Panc1 (cell line): ENCODE measurements around the gene PKIB.

Experiments
- POLR2AphosphoS5 ChIP-seq: IDR thresholded peaks from 2 replicates; pipeline ENCODE4 v1.6.1; 2012; ENCODE audit warnings: mild to moderate bottlenecking, low read depth, low read length, moderate library complexity
- TCF7L2 ChIP-seq: IDR thresholded peaks from 2 replicates; pipeline ENCODE4 v1.6.1; 2011; ENCODE audit warnings: mild to moderate bottlenecking, low read depth, low read length, inconsistent platforms
- TF ChIP-seq, protein P1 (sequence below), 2 experiments: IDR thresholded peaks; 2 replicates each; pipeline ENCODE4 v1.6.1; 2011 to 2012; ENCODE audit warnings: low read depth in 2 of 2, control low read depth in 1 of 2, low read length in 1 of 2, mild to moderate bottlenecking in 1 of 2, moderate library complexity in 1 of 2; ENCODE audit not compliant: insufficient read depth in 1 of 2
- TF ChIP-seq, protein P2 (sequence below): fragments of 450-650 bp; IDR thresholded peaks from 2 replicates; pipeline ENCODE4 v1.5.1; 2017; ENCODE audit warnings: mild to moderate bottlenecking

GRCh38 chr6:122747573-122747972 is 137.4 kb downstream of the PKIB start:
- TF ChIP-seq, protein P1, sequence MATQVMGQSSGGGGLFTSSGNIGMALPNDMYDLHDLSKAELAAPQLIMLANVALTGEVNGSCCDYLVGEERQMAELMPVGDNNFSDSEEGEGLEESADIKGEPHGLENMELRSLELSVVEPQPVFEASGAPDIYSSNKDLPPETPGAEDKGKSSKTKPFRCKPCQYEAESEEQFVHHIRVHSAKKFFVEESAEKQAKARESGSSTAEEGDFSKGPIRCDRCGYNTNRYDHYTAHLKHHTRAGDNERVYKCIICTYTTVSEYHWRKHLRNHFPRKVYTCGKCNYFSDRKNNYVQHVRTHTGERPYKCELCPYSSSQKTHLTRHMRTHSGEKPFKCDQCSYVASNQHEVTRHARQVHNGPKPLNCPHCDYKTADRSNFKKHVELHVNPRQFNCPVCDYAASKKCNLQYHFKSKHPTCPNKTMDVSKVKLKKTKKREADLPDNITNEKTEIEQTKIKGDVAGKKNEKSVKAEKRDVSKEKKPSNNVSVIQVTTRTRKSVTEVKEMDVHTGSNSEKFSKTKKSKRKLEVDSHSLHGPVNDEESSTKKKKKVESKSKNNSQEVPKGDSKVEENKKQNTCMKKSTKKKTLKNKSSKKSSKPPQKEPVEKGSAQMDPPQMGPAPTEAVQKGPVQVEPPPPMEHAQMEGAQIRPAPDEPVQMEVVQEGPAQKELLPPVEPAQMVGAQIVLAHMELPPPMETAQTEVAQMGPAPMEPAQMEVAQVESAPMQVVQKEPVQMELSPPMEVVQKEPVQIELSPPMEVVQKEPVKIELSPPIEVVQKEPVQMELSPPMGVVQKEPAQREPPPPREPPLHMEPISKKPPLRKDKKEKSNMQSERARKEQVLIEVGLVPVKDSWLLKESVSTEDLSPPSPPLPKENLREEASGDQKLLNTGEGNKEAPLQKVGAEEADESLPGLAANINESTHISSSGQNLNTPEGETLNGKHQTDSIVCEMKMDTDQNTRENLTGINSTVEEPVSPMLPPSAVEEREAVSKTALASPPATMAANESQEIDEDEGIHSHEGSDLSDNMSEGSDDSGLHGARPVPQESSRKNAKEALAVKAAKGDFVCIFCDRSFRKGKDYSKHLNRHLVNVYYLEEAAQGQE (IDR thresholded peaks at IDR 0.05; ENCODE audit: insufficient read depth in 1 of 2, low read depth in 2 of 2, low read length in 1 of 2): no peak
- TF ChIP-seq POLR2AphosphoS5 (no peak), TCF7L2 (no peak)
- TF ChIP-seq, protein P2, sequence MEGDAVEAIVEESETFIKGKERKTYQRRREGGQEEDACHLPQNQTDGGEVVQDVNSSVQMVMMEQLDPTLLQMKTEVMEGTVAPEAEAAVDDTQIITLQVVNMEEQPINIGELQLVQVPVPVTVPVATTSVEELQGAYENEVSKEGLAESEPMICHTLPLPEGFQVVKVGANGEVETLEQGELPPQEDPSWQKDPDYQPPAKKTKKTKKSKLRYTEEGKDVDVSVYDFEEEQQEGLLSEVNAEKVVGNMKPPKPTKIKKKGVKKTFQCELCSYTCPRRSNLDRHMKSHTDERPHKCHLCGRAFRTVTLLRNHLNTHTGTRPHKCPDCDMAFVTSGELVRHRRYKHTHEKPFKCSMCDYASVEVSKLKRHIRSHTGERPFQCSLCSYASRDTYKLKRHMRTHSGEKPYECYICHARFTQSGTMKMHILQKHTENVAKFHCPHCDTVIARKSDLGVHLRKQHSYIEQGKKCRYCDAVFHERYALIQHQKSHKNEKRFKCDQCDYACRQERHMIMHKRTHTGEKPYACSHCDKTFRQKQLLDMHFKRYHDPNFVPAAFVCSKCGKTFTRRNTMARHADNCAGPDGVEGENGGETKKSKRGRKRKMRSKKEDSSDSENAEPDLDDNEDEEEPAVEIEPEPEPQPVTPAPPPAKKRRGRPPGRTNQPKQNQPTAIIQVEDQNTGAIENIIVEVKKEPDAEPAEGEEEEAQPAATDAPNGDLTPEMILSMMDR: no peak
